ENCODE measurements around the gene NSF.
"Not testable (repeated sequence)": the region's sequence is repeated elsewhere in the genome, so short reads cannot be mapped to it uniquely, and the experiment has no call there.

NSF gene

GRCh38 chr17:46787478-46787877, 197.0 kb downstream of the NSF start:
- DNase-seq (no peak), ATAC-seq (no peak)
- Mint-ChIP-seq H3K9me3 (no peaks in the 10 kb centered on the region), H3K4me1 (no peaks in the 10 kb centered on the region), H3K27ac (no peak overlapping the region), H3K4me3 (no peak overlapping the region), H3K27me3 (peaks cover 22% of the 10 kb centered on the region)

DNA sequence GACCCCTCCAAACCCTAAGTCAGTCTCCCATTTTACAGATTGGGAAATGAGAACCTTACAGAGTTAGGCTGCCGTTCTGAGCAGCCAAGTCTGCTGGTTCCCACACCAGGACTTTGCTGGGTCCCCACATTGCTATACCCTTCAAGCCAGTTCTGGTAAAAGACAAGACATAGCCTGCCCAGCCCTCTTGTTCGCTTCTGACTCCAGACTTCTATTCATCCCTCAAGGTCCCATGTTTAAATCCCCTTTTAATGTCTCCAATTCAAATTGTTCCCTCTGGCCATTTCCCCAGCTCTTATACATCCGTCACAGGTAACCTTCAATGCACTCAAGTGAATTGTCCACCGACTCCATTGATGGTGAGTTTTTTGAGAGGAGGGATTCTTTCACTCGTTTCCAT, 197.8 kb downstream of the NSF start:
- Mint-ChIP-seq H3K4me3 (no peak overlapping the region), H3K27me3 (peaks cover 22% of the 10 kb centered on the region), H3K9me3 (no peaks in the 10 kb centered on the region), H3K27ac (no peak overlapping the region), H3K4me1 (no peaks in the 10 kb centered on the region)
- no peak for DNase-seq
- no peak for ATAC-seq

DNA sequence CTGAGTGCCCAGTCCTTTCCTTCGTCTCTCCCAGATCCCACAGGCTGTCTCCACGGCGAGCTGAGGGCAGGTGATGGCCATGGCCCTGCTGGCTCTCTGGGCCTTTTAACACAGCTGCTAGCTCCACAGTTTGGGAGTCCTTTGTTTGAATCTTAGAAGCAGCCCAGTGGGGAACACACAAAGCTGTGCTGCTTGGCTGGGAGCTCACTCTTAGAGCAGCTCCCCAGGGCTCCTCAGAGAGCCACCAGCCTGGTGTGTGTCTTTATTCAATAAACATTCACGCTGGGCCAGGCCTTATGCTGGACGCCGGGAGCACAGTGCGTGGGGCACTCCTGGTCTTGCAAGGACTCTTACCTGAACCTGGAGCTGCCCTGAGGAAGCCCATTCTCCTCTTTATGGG, 198.3 kb downstream of the NSF start:
- H3K4me3 Mint-ChIP-seq, result no peak overlapping the region
- H3K4me1 Mint-ChIP-seq, result no peaks in the 10 kb centered on the region
- ATAC-seq, result no peak
- peaks cover 27% of the 10 kb centered on the region for H3K27me3 Mint-ChIP-seq
- no peak overlapping the region for H3K27ac Mint-ChIP-seq
- no peak for DNase-seq
- no peaks in the 10 kb centered on the region for H3K9me3 Mint-ChIP-seq

GRCh38 chr17:46789610-46790009, 199.1 kb downstream of the NSF start:
- H3K9me3 Mint-ChIP-seq, result no peaks in the 10 kb centered on the region
- DNase-seq (no peak), ATAC-seq (no peak)
- peaks cover 28% of the 10 kb centered on the region for H3K27me3 Mint-ChIP-seq
- no peaks in the 10 kb centered on the region for H3K4me1 Mint-ChIP-seq
- peak overlapping the region in 1 of 2 donors; percentile 51 for H3K27ac Mint-ChIP-seq
- no peak overlapping the region for H3K4me3 Mint-ChIP-seq

DNA sequence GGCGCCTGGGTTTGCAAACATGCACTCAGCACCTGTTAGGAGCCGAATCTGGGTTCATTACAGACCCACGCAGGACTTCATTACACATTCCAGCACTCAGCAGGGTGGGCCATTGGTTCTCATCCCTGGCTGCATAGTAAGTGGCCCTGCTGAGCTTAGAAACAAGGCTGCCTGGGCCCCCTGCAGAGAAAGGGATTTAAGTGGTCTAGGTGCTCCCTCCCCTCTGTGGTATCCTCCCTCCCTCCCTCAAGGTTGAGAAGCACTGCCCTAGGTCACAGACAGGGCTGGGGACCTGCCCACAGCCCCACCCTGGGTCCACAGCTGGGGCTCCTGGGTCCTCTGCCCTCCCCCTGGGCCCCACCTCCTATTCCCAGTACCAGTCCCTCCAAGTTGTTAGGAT, 199.7 kb downstream of the NSF start:
- DNase-seq (no peak), ATAC-seq (no peak)
- H3K27ac Mint-ChIP-seq, result no peak overlapping the region
- peaks cover 32% of the 10 kb centered on the region for H3K27me3 Mint-ChIP-seq
- H3K4me3 Mint-ChIP-seq, result no peak overlapping the region
- no peaks in the 10 kb centered on the region for H3K9me3 Mint-ChIP-seq
- H3K4me1 Mint-ChIP-seq, result no peaks in the 10 kb centered on the region

GRCh38 chr17:46791531-46791930, 201.1 kb downstream of the NSF start:
- no peak overlapping the region for H3K27ac Mint-ChIP-seq

GRCh38 chr17:46792071-46792470, 201.6 kb downstream of the NSF start:
- ATAC-seq (no peak), DNase-seq (no peak)
- Mint-ChIP-seq H3K4me1 (no peaks in the 10 kb centered on the region), H3K27ac (no peak overlapping the region), H3K4me3 (no peak overlapping the region), H3K9me3 (no peaks in the 10 kb centered on the region), H3K27me3 (peaks cover 44% of the 10 kb centered on the region)

More at GRCh38 chr17:46791531-46791930, 201.1 kb downstream of the NSF start:
- DNase-seq (no peak), ATAC-seq (no peak)
- peaks cover 38% of the 10 kb centered on the region for H3K27me3 Mint-ChIP-seq
- no peaks in the 10 kb centered on the region for H3K4me1 Mint-ChIP-seq
- no peak overlapping the region for H3K4me3 Mint-ChIP-seq
- H3K9me3 Mint-ChIP-seq, result no peaks in the 10 kb centered on the region

DNA sequence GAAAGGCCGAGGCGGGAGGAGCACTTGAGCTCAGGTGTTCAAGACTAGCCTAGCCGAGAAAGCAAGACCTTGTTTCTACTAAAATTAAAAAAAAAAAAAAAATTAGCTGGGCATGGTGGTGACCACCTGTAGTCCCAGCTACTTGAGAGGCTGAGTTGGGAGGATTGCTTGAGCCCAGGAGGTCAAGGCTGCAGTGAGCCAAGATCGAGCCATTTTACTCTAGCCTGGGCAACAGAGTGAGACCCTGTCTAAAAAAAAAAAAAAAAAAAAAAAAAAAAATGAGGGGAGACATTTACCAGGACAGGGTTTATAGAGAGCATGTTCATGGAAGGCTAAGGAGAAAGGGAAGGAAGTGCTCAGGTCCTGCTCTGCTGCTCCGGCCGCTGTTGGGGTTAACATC, 202.6 kb downstream of the NSF start:
- DNase-seq, H3K4me1 Mint-ChIP-seq, H3K4me3 Mint-ChIP-seq, ATAC-seq, H3K9me3 Mint-ChIP-seq, H3K27ac Mint-ChIP-seq: not testable (repeated sequence)
- H3K27me3 Mint-ChIP-seq, result peaks cover 47% of the 10 kb centered on the region

- H3K4me3 Mint-ChIP-seq, result no peak overlapping the region
- no peak overlapping the region for H3K27ac Mint-ChIP-seq
- ATAC-seq (no peak), DNase-seq (no peak)
- peaks cover 47% of the 10 kb centered on the region for H3K27me3 Mint-ChIP-seq
- H3K9me3 Mint-ChIP-seq, result no peaks in the 10 kb centered on the region
- no peaks in the 10 kb centered on the region for H3K4me1 Mint-ChIP-seq
Observed at GRCh38 chr17:46793541-46793940, 203.1 kb downstream of the NSF start.

DNA sequence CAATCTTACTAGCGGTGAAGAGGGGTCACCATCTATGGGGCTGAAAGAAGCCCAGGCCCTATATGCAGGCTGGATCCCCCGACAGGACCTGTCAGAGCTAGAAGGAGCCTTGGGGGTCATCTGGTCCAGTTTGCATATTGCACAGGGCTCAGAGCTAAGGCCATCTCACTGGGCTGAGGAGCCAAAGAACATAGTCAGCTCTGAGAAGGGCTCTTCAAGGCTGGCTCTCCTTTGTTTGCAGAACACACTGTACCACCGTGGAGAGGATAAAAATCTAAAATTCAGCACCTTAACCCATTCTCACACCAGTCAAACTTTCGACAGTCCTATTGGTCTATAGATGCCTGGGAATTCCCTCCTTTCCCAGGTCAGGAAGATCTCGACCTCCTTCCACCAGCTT, 203.8 kb downstream of the NSF start:
- Mint-ChIP-seq H3K4me1 (no peaks in the 10 kb centered on the region), H3K27ac (no peak overlapping the region), H3K27me3 (peaks cover 47% of the 10 kb centered on the region), H3K9me3 (no peaks in the 10 kb centered on the region), H3K4me3 (no peak overlapping the region)
- ATAC-seq (no peak), DNase-seq (no peak)

DNA sequence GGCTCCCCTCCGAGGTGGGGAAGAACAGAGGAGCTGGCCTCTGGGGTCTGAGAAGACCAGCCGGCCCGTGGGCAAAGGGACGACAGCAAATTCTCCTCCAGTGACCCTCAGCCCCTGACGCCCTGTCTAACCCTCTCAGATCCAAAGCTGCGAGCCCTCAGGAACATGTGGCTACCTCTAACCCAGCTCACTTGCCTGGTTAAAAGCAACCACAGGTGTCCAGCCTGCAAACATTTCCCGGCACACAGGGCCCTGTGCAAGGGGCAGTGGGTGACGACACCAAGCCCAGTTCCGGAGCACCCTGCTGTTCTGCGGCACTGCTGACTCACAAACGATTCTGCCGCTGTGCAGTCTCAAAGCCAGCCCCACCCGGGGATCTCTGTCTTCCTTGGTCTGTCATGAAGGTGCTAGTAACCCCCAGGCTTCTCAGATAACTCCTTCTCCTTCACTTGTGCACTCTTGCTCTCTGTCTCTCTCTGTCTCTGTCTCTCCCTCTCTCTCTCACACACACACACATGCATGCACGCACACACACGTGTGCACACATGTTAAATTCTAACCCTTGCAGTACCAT, 205.0 kb downstream of the NSF start:
- no peak for ATAC-seq
- DNase-seq, result no peak

DNA sequence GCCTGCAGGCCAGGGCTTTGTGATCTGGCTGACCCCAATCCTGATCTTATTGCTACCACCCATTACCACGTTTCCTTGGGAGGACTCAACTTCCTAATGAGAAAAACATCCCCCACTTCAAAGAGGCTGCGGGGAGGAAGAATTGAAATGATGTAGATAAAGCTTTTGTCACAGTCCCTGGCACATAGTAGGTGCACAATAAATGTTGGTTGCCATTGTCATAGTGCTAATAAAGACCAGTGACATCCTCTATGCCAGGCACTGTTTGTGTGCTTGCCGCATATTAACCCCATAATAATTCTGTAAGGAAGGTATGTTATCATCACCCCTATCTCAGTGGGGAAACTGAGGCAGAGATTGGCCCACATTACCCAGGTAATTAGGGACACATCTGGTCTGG, 205.6 kb downstream of the NSF start:
- peaks cover 0 to 7% of the 10 kb centered on the region in 2 donors for H3K9me3 Mint-ChIP-seq
- H3K27me3 Mint-ChIP-seq, result peaks cover 42% of the 10 kb centered on the region
- H3K27ac Mint-ChIP-seq, result no peak overlapping the region

More for the DNA sequence above, 205.0 kb downstream of the NSF start:
- Mint-ChIP-seq H3K9me3 (peaks cover 0 to 2% of the 10 kb centered on the region in 2 donors), H3K27me3 (peaks cover 42% of the 10 kb centered on the region), H3K4me3 (no peak overlapping the region), H3K4me1 (no peaks in the 10 kb centered on the region), H3K27ac (no peak overlapping the region)

GRCh38 chr17:46796524-46796923, 206.1 kb downstream of the NSF start:
- Mint-ChIP-seq H3K4me3 (no peak overlapping the region), H3K27ac (no peak overlapping the region), H3K9me3 (peaks cover 0 to 7% of the 10 kb centered on the region in 2 donors), H3K4me1 (no peaks in the 10 kb centered on the region), H3K27me3 (peaks cover 37% of the 10 kb centered on the region)
- DNase-seq (no peak), ATAC-seq (no peak)

More for the DNA sequence above, 205.6 kb downstream of the NSF start:
- no peaks in the 10 kb centered on the region for H3K4me1 Mint-ChIP-seq
- ATAC-seq (no peak), DNase-seq (no peak)
- H3K4me3 Mint-ChIP-seq, result no peak overlapping the region

DNA sequence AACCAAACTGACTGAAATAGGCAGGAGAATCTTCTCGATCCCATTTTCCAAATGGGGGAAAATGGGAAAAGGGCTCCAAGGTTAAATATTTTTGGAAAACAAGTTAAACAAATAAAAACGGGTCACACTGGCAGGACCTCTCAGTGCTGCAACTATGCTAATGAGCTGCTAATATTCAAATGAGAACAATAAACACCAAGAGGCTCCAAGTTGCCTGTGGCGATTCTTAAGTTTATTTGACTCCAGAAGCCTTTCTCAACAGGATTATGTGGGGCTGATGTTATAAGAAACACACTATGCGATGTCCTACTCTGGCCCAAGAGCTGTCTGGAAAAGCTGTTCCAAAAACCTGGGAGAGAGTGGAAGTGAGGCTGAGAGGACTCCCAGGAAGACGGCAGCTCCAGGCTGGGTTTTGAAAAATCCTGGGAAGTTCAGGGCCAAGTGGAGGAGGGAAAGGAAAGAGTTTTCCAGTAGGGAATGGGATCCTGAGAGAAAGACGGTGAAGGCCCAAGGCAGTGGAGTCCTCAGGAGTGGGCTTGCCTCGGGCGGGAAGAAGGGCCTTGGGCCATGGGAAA, 206.6 kb downstream of the NSF start:
- H3K27me3 Mint-ChIP-seq, result peaks cover 34% of the 10 kb centered on the region
- ATAC-seq, result no peak
- no peak overlapping the region for H3K4me3 Mint-ChIP-seq
- H3K9me3 Mint-ChIP-seq, result peaks cover 0 to 7% of the 10 kb centered on the region in 2 donors
- H3K4me1 Mint-ChIP-seq, result no peaks in the 10 kb centered on the region
- H3K27ac Mint-ChIP-seq, result no peak overlapping the region
- DNase-seq, result no peak

GRCh38 chr17:46800573-46800972, 210.1 kb downstream of the NSF start:
- ATAC-seq, result no peak
- DNase-seq, result no peak
- Mint-ChIP-seq H3K4me3 (no peak overlapping the region), H3K27ac (no peak overlapping the region), H3K4me1 (no peaks in the 10 kb centered on the region), H3K9me3 (peaks cover 0 to 7% of the 10 kb centered on the region in 2 donors), H3K27me3 (peaks cover 21% of the 10 kb centered on the region)

DNA sequence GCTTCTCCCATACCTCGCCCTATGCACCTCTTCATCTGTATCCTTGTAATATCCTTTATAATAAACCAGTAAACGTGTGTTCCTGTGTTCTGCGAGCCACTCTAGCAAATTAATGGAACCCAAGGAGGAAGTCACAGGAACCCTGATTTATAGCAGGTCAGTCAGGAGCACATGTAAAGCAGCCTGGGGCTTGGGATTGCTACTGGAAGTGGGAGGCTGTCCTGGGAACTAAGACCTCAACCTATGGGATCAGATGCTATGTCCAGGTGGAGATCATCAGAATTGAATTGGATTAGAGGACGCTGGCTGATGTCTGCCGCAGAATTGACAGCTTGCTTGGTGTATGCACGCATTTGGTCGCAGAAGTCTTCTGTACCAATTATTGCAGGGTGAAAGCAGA, 212.3 kb downstream of the NSF start:
- peaks cover 9% of the 10 kb centered on the region for H3K27me3 Mint-ChIP-seq
- no peak overlapping the region for H3K27ac Mint-ChIP-seq
- DNase-seq, result no peak
- ATAC-seq, result no peak
- H3K4me1 Mint-ChIP-seq, result no peaks in the 10 kb centered on the region
- no peak overlapping the region for H3K4me3 Mint-ChIP-seq
- H3K9me3 Mint-ChIP-seq, result peaks cover 0 to 7% of the 10 kb centered on the region in 2 donors

- Mint-ChIP-seq H3K27ac (no peak overlapping the region), H3K27me3 (peaks cover 9% of the 10 kb centered on the region), H3K4me3 (no peak overlapping the region), H3K4me1 (no peaks in the 10 kb centered on the region), H3K9me3 (peaks cover 0 to 7% of the 10 kb centered on the region in 2 donors)
- ATAC-seq, result no peak
- no peak for DNase-seq
Observed at GRCh38 chr17:46803544-46803943, 213.1 kb downstream of the NSF start.

Data from stimulated activated naive CD8-positive, alpha-beta T cell treated with anti-CD3 and anti-CD28 coated beads, Interleukin-15, amount 100 ng/mL, for 72 hours (primary cell).